Measurements from ENCODE around the gene MYO3A.

DNA sequence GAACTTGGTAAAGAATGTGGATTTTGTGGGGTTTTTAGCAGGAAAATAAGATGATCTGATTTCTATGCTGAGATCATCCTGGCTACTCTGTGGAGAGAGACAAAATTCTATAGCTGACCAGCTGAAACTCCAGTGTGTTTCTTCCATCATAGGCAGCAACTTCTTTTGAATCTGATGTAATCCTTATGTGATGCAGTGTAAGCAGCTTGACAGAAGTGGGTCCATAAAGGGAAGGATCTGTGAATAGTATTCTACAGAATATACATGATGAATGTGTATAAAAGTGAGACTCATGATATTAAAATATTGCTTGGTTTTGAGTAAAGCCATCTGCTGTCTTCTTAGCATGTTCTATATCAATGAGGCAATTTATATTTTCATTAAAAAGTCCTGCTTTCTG lies 4.4 kb downstream of the MYO3A start:
- TF ChIP-seq POLR2A (IDR thresholded peaks at IDR 0.05; ENCODE audit: extremely low read depth, insufficient read length) (no peak), CTCF (IDR thresholded peaks at IDR 0.05; ENCODE audit: low read depth, low read length) (no peak)
